VCaP (cell line): ENCODE results near the gene CECR2.

Source experiments
- H3K27ac ChIP-seq: fragments of 450-650 bp; 2 replicates; pipeline ENCODE4 v1.5.1; 2017
- TF ChIP-seq, protein P1 (sequence below): fragments of 450-650 bp; conservative IDR thresholded peaks from 2 replicates; pipeline ENCODE4 v1.5.1; 2017; ENCODE audit warnings: mild to moderate bottlenecking, moderate library complexity

CECR2 gene

DNA sequence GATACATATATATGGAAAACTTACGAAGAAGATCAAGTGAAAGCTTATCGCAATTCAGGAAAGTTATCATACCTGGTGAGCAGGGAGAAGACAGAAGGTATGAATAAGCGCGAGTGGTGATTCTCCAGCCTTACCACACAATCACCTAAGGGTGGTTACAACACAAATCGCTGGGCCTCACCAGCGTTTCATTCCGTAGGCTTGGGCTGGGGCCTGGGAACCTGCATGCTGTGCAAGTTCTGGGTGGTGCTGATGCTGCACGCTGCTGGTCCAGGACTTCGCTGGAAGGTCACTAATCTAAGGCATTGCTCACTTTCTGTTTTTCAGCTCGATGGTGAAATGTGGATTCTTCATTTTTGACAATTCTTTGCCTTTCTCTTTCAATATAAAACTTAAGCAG, 117.5 kb downstream of the CECR2 start:
- TF ChIP-seq, protein P1, sequence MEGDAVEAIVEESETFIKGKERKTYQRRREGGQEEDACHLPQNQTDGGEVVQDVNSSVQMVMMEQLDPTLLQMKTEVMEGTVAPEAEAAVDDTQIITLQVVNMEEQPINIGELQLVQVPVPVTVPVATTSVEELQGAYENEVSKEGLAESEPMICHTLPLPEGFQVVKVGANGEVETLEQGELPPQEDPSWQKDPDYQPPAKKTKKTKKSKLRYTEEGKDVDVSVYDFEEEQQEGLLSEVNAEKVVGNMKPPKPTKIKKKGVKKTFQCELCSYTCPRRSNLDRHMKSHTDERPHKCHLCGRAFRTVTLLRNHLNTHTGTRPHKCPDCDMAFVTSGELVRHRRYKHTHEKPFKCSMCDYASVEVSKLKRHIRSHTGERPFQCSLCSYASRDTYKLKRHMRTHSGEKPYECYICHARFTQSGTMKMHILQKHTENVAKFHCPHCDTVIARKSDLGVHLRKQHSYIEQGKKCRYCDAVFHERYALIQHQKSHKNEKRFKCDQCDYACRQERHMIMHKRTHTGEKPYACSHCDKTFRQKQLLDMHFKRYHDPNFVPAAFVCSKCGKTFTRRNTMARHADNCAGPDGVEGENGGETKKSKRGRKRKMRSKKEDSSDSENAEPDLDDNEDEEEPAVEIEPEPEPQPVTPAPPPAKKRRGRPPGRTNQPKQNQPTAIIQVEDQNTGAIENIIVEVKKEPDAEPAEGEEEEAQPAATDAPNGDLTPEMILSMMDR = no peak

DNA sequence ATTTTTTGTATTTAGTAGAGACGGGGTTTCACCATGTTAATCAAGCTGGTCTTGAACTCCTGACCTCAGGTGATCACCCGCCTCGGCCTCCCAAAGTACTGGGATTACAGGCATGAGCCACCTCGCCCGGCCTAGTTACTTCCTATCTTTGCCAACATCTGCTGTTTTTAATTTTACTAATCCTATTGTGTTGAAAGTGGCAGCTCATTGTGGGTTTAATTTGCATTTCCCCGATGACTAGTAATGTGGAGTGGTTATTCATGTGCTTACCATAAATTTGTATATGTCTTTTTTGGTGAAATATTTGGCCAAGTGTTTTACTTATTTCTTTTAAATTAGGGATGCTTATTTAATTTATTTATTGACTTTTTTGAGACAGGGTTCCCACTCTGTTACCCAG, 119.8 kb downstream of the CECR2 start:
- no peak overlapping the region for H3K27ac ChIP-seq
- TF ChIP-seq, protein P1 = no peak

More for the DNA sequence above, 117.5 kb downstream of the CECR2 start:
- H3K27ac ChIP-seq = no peak overlapping the region

DNA sequence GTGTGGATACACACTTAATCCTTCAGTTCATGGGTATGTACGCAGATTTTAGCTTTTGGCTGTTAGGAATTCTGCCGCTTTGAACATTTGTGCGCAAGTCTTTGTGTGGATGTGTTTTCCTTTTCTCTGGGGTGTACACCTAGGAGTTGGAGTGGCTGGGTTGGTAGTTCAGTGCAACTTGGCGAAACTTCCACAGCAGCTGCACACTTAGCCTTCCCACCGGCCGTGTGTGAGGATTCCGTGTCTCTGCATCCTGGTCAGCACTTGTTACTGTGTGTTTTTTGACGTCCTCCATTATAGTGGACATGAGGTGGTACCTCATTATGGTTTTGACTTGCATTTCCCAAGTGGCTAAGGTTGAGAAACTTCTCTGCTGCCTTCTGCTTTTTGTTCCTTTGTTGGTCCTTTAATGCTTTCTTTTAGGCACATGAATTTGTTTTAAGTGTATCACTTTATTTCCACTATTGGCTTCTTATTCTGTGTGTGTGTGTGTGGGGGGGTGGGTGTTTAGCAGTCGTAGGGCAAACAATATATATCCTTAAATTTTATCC, 121.9 kb downstream of the CECR2 start:
- TF ChIP-seq, protein P1 = no peak

DNA sequence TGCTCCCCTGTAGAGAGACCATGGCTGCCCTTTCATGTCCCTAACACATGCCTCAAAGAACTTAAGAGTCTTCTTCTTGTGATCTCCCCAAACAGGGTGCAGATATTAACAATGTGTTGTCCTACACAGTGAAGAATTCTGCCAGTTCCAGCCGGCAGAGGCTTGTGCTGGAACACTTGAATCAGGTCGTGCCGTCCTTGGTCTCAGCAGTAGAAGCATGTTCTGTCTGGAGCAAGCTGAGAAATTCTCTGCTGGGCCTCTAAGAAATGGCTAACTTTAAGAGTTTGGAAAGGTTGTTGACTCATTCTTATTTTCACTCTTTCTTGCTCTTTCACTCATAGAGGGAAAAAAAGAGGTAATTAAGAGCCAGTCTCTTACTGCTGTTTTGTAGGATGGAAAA, 123.0 kb downstream of the CECR2 start:
- H3K27ac ChIP-seq = no peak overlapping the region
- TF ChIP-seq, protein P1 = no peak

More for the DNA sequence above, 121.9 kb downstream of the CECR2 start:
- H3K27ac ChIP-seq = no peak overlapping the region

DNA sequence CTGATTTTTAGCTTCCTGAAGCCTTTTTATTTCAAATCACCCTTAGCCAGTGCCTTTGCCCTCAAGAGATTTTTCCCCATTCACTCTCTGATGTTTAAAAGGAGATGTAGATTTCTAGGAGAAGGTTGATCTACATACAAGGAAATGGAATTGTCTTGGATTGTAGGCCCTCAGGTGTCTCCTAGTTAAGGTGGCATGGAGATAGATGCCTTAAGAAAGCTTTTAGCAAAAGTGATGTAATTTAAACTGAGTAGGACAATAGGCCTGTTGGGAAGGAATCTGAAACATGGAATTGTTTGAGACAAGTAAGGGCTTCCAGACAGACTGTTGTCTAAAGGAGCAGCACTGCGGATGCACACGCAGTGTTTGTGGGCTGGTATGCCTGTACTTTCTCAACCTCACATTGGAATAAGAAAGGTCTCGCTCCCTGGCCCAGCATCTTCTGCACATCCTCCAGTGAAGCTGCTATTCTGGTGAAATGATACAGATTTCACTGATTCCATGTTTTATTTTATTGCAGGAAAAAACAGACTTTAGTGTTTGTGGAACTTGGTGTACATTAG, 124.2 kb downstream of the CECR2 start:
- H3K27ac ChIP-seq = no peak overlapping the region

DNA sequence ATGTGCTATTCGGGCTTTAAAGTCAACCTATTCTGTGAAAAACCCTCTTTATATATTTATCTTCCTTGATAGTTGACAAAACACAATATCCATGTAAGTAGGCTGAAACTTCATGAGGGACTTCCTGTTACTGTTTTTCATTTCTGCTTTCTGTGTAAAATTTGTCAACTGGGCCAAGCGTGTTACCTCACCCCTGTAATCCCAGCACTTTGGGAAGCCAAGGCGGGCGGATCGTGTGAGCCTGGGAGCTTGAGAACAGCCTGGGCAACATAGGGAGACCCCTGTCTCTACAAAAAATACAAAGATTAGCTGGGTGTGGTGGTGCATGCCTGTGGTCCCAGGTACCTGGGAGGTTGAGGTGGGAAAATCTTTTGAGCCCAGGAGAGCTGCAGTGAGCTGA, 127.6 kb downstream of the CECR2 start:
- no peak overlapping the region for H3K27ac ChIP-seq
- TF ChIP-seq, protein P1 = no peak

More for the DNA sequence above, 124.2 kb downstream of the CECR2 start:
- TF ChIP-seq, protein P1 = no peak

DNA sequence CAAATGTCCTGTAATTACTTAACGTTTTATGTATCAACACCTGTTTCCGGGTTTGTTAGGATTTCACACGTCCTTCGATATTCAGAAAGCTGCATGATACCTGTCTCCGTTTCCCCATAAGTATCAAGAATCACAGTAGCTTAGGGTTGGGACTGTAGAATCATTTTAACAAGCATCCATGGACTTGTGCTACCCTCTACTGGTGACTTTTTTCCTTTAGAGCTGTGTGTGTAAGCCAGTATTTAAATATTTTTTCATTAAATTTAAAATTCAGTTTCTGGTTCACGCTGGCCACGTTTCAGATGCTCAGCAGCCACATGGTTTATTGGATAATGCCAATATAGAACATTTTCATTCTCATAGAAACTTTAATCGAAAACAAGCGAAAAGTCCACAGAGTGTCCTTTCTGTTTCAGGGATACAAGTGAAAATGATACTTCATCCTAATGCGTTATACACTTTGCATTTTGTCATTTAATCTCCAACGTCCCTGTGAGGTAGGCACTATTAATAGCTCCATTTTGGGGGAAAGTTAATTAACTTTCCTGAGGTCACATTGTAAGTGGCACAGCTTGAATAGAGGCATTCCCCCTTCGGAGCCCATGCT, 132.5 kb downstream of the CECR2 start:
- H3K27ac ChIP-seq = peak overlapping the region; percentile 35; the same call in 1 of the 2 replicates
- TF ChIP-seq, protein P1 = peak; percentile 85
